ENCODE measurements around the gene TSPAN9. TPM values are rescaled to one million over a fixed set of nuclear protein-coding genes. Genes with fewer than 3 reads are reported as not detected.

The TSPAN9 gene
- total and polyA plus RNA-seq, 10 of the 15 experiments (the other 5 are each of a cell fraction or from before 2014, with no cell fraction given), result 0.03 to 1.0 (median 0.12) TPM; not detected in 5

- TF ChIP-seq ZNF687 (IDR thresholded peaks at IDR 0.05) (no peak), ETV6 (conservative IDR thresholded peaks at IDR 0.05 in 1 of 2, IDR thresholded peaks at IDR 0.05 in 1 of 2; ENCODE audit: borderline replicate concordance in 1 of 2, low read depth in 1 of 2) (no peak), BCL3 (IDR thresholded peaks at IDR 0.05; ENCODE audit: borderline replicate concordance, insufficient read depth, low read depth, low read length, poor library complexity, severe bottlenecking) (no peak), GATAD2B (conservative IDR thresholded peaks at IDR 0.05; ENCODE audit: low read depth) (no peak), BCLAF1 (IDR thresholded peaks at IDR 0.05) (no peak), ZNF274 (IDR thresholded peaks at IDR 0.05; ENCODE audit: insufficient read depth, insufficient read length) (no peak), MAX (IDR thresholded peaks at IDR 0.05; ENCODE audit: low read depth, low read length) (no peak), JUND (IDR thresholded peaks at IDR 0.05; ENCODE audit: low read depth, low read length) (no peak), CREM (IDR thresholded peaks at IDR 0.05; ENCODE audit: low read depth) (no peak), RELA (IDR thresholded peaks at IDR 0.05; ENCODE audit: borderline replicate concordance, partially characterized antibody) (no peak), TCF3 (IDR thresholded peaks at IDR 0.05; ENCODE audit: borderline replicate concordance, insufficient read depth, low read depth, low read length) (no peak), SPI1 (IDR thresholded peaks at IDR 0.05; ENCODE audit: borderline replicate concordance, insufficient read depth, low read depth, low read length) (no peak), ZZZ3 (IDR thresholded peaks at IDR 0.05; ENCODE audit: control insufficient read depth, insufficient read length, low read depth) (no peak)
Measured at GRCh38 chr12:3091382-3092241, 14.4 kb downstream of the TSPAN9 start (continued).
